ENCODE data around the gene NECAB3.

- TF ChIP-seq CTCF (IDR thresholded peaks at IDR 0.05): no peak
- TF ChIP-seq EP300 (IDR thresholded peaks at IDR 0.05; ENCODE audit: low read depth): no peak
- TF ChIP-seq POLR2AphosphoS5 (IDR thresholded peaks at IDR 0.05): no peak
These were observed 43.7 kb downstream of the NECAB3 start for GRCh38 chr20:33630507-33630906.

Data from transverse colon (tissue), 4 donors.